HepG2 (cell line): Measurements from ENCODE around the gene MYL6B. TPM values are rescaled to one million over a fixed set of nuclear protein-coding genes. Genes with fewer than 3 reads are reported as not detected.

ENCODE experiments used
- ATAD3A ChIP-seq: sonication (generic); formaldehyde crosslinking; IDR thresholded peaks from 2 replicates; pipeline ENCODE4 v1.4.0; 2020; ENCODE audit warnings: missing genetic modification reagents
- GABPB1 ChIP-seq: IDR thresholded peaks from 2 replicates; pipeline ENCODE4 v1.6.1; 2016; ENCODE audit warnings: mild to moderate bottlenecking, missing genetic modification reagents, moderate library complexity, missing compliant biosample characterization
- MIER3 ChIP-seq: IDR thresholded peaks from 2 replicates; pipeline ENCODE4 v1.6.1; 2016; ENCODE audit warnings: missing compliant biosample characterization, borderline replicate concordance
- MLXIP ChIP-seq: sonication (generic); formaldehyde crosslinking; IDR thresholded peaks from 2 replicates; pipeline ENCODE4 v1.9.0; 2021; ENCODE audit warnings: missing genetic modification reagents, borderline replicate concordance
- MTF2 ChIP-seq: sonication (generic); formaldehyde crosslinking; IDR thresholded peaks from 2 replicates; pipeline ENCODE4 v1.5.0; 2020; ENCODE audit warnings: missing genetic modification reagents, borderline replicate concordance
- NAIF1 ChIP-seq: sonication (generic); formaldehyde crosslinking; IDR thresholded peaks from 2 replicates; pipeline ENCODE4 v1.5.0; 2020; ENCODE audit warnings: mild to moderate bottlenecking, missing genetic modification reagents, borderline replicate concordance
- RBM22 ChIP-seq: fragments of 200-400 bp; formaldehyde crosslinking; optimal IDR thresholded peaks from 2 replicates; pipeline ENCODE3; 2017; ENCODE audit warnings: mild to moderate bottlenecking, low read length, moderate library complexity
- SMC3 ChIP-seq: IDR thresholded peaks from 2 replicates; pipeline ENCODE4 v1.6.1; 2011; ENCODE audit warnings: low read length, improper control_type of control experiment
- ZBTB7B ChIP-seq: sonication (generic); formaldehyde crosslinking; IDR thresholded peaks from 2 replicates; pipeline ENCODE4 v1.4.0; 2020; ENCODE audit warnings: missing genetic modification reagents
- ZFP90 ChIP-seq: sonication (generic); formaldehyde crosslinking; IDR thresholded peaks from 2 replicates; pipeline ENCODE4 v1.8.0; 2022; ENCODE audit warnings: missing genetic modification reagents, mild to moderate bottlenecking, inconsistent platforms, borderline replicate concordance
- ZFY ChIP-seq: sonication (generic); formaldehyde crosslinking; IDR thresholded peaks from 2 replicates; pipeline ENCODE4 v1.4.0; 2020; ENCODE audit warnings: missing genetic modification reagents
- ZNF33A ChIP-seq: sonication (generic); formaldehyde crosslinking; IDR thresholded peaks from 2 replicates; pipeline ENCODE4 v1.5.1; 2020; ENCODE audit warnings: missing genetic modification reagents, mild to moderate bottlenecking, moderate library complexity, borderline replicate concordance
- ZNF75D ChIP-seq: sonication (generic); formaldehyde crosslinking; IDR thresholded peaks from 2 replicates; pipeline ENCODE4 v1.8.1; 2023; ENCODE audit warnings: missing genetic modification reagents, mild to moderate bottlenecking, borderline replicate concordance
- ZNF816 ChIP-seq: sonication (generic); formaldehyde crosslinking; IDR thresholded peaks from 2 replicates; pipeline ENCODE4 v1.8.0; 2022; ENCODE audit warnings: missing genetic modification reagents, mild to moderate bottlenecking, borderline replicate concordance
- ZNF850 ChIP-seq: sonication (generic); formaldehyde crosslinking; conservative IDR thresholded peaks from 2 replicates; pipeline ENCODE4 v1.9.0; 2021; ENCODE audit warnings: mild to moderate bottlenecking, missing genetic modification reagents
- polyA plus RNA-seq, 8 experiments: library from polyadenylated mRNA; depleted of rRNA in 3 of 8; stranded (reverse) in 7 of 8; unstranded in 1 of 8; fragments of >200 nt; fragmentation: Illumina TruSeq in 4 of 8; extraction: Trizol in 4 of 8; gene quantifications; 2 replicates each; pipeline versions ENCODE4 v1.2.1 to v1.2.3, GENCODE V29; 2011 to 2016; ENCODE audit warnings: low read depth in 4 of 8, missing spikeins in 1 of 8, mixed read lengths in 1 of 8; ENCODE audit not compliant: insufficient read depth in 1 of 8
- total RNA-seq, 5 experiments: library from RNA; depleted of rRNA; stranded (reverse); fragments of >200 nt; fragmentation: Illumina TruSeq; extraction: Trizol; gene quantifications; 2 replicates each; pipeline ENCODE4 v1.2.3, GENCODE V29; 2016; ENCODE audit warnings: low read depth in 1 of 5
- TF ChIP-seq, protein P1 (sequence below), 2 experiments: sonication (generic) in 1 of 2; formaldehyde crosslinking in 1 of 2; IDR thresholded peaks; 2 replicates each; pipeline versions ENCODE4 v1.5.1 to v1.6.1; 2011 to 2020; ENCODE audit warnings: borderline replicate concordance in 1 of 2, low read depth in 1 of 2, low read length in 1 of 2, mild to moderate bottlenecking in 1 of 2, missing genetic modification reagents in 1 of 2, moderate library complexity in 1 of 2
- TF ChIP-seq, protein P2 (sequence below): sonication (generic); formaldehyde crosslinking; IDR thresholded peaks from 2 replicates; pipeline ENCODE4 v1.8.0; 2022; ENCODE audit warnings: low read depth, missing genetic modification reagents
- TF ChIP-seq, protein P3 (sequence below): sonication (generic); formaldehyde crosslinking; IDR thresholded peaks from 2 replicates; pipeline ENCODE4 v1.8.0; 2022; ENCODE audit warnings: missing genetic modification reagents, mild to moderate bottlenecking, inconsistent platforms, borderline replicate concordance
- TF ChIP-seq, protein P4 (sequence below): sonication (generic); formaldehyde crosslinking; IDR thresholded peaks from 2 replicates; pipeline ENCODE4 v1.4.0; 2020; ENCODE audit warnings: missing genetic modification reagents

MYL6B gene
- total and polyA plus RNA-seq, 2 of the 13 experiments (the other 11 are each of a cell fraction or from before 2014, with no cell fraction given) = 75.7 to 88.7 TPM

DNA sequence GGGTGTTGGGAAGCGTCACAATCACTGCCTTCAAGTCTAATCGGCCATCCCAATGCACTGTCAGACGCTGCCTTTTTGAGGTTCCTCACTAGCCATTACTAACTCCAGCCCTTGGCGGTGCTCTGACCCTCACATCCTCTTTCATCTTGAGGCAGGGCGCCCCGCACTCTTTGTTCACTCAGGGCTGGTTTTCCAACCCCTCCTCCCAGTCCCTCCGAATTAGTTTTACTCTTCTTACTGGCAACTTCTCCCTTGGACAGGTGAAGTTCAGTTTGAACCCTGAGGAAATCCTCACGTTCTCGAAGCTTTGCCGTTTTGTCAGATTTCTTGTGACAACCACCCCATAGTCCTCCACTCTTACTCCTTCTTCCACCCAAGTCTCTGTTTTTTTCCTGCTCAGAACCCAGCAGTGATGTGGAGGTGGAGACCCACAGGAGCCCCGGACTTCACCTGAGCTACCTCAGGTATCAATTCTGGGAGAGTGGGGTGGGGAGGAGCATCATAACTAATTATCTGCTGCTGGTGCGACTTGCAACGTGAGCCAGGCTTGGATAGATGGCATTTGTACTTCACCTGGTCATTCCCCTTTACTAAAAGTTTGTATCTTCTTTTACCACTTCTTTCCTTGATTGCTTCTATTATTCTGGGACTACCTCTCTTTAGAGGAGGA lies 33.6 kb upstream of the MYL6B start (continued):
- TF ChIP-seq, protein P1, sequence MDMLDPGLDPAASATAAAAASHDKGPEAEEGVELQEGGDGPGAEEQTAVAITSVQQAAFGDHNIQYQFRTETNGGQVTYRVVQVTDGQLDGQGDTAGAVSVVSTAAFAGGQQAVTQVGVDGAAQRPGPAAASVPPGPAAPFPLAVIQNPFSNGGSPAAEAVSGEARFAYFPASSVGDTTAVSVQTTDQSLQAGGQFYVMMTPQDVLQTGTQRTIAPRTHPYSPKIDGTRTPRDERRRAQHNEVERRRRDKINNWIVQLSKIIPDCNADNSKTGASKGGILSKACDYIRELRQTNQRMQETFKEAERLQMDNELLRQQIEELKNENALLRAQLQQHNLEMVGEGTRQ (IDR thresholded peaks at IDR 0.05; ENCODE audit: low read depth, low read length) = no peak
- TF ChIP-seq, protein P1 (CRISPR knock-in tag; IDR thresholded peaks at IDR 0.05; ENCODE audit: borderline replicate concordance) = no peak
- TF ChIP-seq ZNF850 (CRISPR knock-in tag) (peak; percentile 85), ZFP90 (CRISPR knock-in tag) (no peak), NAIF1 (CRISPR knock-in tag) (no peak; the same call in 1 of the 2 replicates), MLXIP (CRISPR knock-in tag) (no peak), ZNF816 (CRISPR knock-in tag) (0 out of 2 replicates have a peak, but pooled peaks have one; percentile 74), MIER3 (CRISPR knock-in tag) (0 out of 2 replicates have a peak, but pooled peaks have one; percentile 3), ZBTB7B (CRISPR knock-in tag) (no peak), MTF2 (CRISPR knock-in tag) (no peak), ZNF75D (CRISPR knock-in tag) (no peak), RBM22 (no peak), SMC3 (no peak), GABPB1 (CRISPR knock-in tag) (no peak), ZNF33A (CRISPR knock-in tag) (0 out of 2 replicates have a peak, but pooled peaks have one; percentile 23), ZFY (CRISPR knock-in tag) (no peak), ATAD3A (CRISPR knock-in tag) (no peak)
- TF ChIP-seq, protein P2, sequence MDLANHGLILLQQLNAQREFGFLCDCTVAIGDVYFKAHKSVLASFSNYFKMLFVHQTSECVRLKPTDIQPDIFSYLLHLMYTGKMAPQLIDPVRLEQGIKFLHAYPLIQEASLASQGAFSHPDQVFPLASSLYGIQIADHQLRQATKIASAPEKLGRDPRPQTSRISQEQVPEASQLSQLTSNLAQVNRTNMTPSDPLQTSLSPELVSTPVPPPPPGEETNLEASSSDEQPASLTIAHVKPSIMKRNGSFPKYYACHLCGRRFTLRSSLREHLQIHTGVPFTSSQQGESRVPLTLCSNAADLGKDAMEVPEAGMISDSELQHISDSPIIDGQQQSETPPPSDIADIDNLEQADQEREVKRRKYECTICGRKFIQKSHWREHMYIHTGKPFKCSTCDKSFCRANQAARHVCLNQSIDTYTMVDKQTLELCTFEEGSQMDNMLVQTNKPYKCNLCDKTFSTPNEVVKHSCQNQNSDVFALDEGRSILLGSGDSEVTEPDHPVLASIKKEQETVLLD = no peak
- TF ChIP-seq, protein P3, sequence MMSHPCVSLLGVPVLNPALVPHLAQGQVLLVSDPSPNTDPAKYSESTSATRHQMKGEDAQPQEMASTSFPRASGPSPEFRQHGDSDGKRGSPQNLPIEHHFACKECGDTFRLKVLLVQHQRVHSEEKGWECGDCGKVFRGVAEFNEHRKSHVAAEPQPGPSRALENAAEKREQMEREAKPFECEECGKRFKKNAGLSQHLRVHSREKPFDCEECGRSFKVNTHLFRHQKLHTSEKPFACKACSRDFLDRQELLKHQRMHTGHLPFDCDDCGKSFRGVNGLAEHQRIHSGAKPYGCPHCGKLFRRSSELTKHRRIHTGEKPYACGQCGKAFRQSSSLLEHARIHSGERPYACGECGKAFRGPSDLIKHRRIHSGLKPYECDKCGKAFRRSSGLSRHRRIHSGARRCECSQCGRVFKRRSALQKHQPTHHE (CRISPR knock-in tag) = peak; percentile 10; the same call in 1 of the 2 replicates
- TF ChIP-seq, protein P4, sequence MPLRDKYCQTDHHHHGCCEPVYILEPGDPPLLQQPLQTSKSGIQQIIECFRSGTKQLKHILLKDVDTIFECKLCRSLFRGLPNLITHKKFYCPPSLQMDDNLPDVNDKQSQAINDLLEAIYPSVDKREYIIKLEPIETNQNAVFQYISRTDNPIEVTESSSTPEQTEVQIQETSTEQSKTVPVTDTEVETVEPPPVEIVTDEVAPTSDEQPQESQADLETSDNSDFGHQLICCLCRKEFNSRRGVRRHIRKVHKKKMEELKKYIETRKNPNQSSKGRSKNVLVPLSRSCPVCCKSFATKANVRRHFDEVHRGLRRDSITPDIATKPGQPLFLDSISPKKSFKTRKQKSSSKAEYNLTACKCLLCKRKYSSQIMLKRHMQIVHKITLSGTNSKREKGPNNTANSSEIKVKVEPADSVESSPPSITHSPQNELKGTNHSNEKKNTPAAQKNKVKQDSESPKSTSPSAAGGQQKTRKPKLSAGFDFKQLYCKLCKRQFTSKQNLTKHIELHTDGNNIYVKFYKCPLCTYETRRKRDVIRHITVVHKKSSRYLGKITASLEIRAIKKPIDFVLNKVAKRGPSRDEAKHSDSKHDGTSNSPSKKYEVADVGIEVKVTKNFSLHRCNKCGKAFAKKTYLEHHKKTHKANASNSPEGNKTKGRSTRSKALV (CRISPR knock-in tag) = no peak
